B cell (primary cell): Measurements from ENCODE around the gene NSRP1.

ENCODE experiments used
- EZH2 ChIP-seq: IDR thresholded peaks from 2 replicates; pipeline ENCODE4 v1.6.1; 2012; ENCODE audit warnings: borderline replicate concordance, low read depth, mild to moderate bottlenecking, moderate library complexity, low read length; ENCODE audit not compliant: insufficient read depth, poor library complexity, severe bottlenecking
- TF ChIP-seq, protein P1 (sequence below): fragments of 200-600 bp; IDR thresholded peaks from one replicate; pipeline ENCODE4 v1.8.0; 2022; ENCODE audit warnings: antibody characterized with exemption, mild to moderate bottlenecking

DNA sequence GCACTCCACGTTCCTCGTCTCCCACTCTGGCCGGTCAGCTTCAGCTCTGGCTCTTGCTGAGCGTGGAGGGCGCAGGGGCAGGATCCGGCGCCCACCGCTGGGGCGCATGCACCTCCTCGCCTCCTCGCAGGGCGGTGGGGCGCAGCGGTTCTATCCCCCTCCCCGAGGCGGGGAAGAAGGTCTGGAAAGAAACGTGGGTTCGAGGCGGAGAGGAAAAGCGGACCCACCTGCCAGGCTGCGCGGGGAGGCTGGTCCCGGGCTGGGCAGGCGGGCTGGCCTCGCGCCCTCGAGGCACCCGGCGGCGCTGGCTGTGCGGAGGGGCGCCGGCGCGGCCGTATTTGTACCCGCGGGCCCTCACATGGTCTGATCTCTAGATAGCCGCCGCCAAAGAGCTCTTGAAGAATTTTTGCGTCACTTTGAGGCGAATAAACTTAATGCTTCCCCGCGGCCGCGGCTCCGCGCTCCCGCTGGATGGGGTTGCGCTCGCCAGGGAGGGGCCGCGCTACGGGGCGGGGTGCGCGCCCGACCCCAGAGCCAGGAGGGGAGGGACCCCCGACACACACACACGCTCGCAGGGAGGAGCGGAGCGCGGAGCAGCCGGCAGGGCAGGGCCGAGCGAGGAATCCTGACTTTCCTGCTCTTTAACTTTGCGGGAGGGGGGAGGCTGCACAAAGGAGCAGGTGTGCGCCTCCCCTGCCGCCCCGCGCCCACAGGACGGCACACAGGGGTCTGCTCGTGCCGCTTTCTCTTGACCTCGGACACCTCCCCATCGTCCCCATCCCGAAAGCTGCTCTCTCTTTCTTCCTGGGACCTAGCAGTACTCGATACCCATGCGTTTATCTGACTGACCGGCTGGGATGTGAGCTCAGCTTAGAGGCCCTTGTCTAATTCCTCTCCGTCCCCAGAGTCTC lies 119.0 kb downstream of the NSRP1 start, which contains the start of gene SLC6A4:
- TF ChIP-seq, protein P1, sequence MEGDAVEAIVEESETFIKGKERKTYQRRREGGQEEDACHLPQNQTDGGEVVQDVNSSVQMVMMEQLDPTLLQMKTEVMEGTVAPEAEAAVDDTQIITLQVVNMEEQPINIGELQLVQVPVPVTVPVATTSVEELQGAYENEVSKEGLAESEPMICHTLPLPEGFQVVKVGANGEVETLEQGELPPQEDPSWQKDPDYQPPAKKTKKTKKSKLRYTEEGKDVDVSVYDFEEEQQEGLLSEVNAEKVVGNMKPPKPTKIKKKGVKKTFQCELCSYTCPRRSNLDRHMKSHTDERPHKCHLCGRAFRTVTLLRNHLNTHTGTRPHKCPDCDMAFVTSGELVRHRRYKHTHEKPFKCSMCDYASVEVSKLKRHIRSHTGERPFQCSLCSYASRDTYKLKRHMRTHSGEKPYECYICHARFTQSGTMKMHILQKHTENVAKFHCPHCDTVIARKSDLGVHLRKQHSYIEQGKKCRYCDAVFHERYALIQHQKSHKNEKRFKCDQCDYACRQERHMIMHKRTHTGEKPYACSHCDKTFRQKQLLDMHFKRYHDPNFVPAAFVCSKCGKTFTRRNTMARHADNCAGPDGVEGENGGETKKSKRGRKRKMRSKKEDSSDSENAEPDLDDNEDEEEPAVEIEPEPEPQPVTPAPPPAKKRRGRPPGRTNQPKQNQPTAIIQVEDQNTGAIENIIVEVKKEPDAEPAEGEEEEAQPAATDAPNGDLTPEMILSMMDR: no peak
- TF ChIP-seq EZH2: no peak
